HG03342 (cell line): ENCODE measurements around the gene ACSS1.

ENCODE experiments used
- ATAC-seq: cut with Tn5 transposase; IDR thresholded peaks from one replicate; pipeline ENCODE4 v1.9.1; 2021; ENCODE audit warnings: mild to moderate bottlenecking, moderate library complexity; ENCODE audit not compliant: unreplicated experiment

The ACSS1 gene

GRCh38 chr20:25061103-25061799, 3.3 kb upstream of the ACSS1 start:
- no peak for ATAC-seq

- ATAC-seq = no peak
Observed at GRCh38 chr20:25059866-25060465, 2.0 kb upstream of the ACSS1 start.

- no peak for ATAC-seq
Observed at GRCh38 chr20:25058847-25059810, 1.2 kb upstream of the ACSS1 start.

- peak; percentile 31 for ATAC-seq
Observed at GRCh38 chr20:25057234-25058050, 497 bp downstream of the ACSS1 start.

GRCh38 chr20:25056690-25057233, 1.2 kb downstream of the ACSS1 start:
- ATAC-seq = no peak

- ATAC-seq = no peak
Observed at GRCh38 chr20:25055711-25056495, 2.0 kb downstream of the ACSS1 start.

GRCh38 chr20:25054995-25055629, 2.8 kb downstream of the ACSS1 start:
- no peak for ATAC-seq

- no peak for ATAC-seq
Observed at GRCh38 chr20:25054096-25054820, 3.7 kb downstream of the ACSS1 start.

- ATAC-seq = no peak
Observed at GRCh38 chr20:25053255-25054031, 4.5 kb downstream of the ACSS1 start.

GRCh38 chr20:25052255-25053194, 5.4 kb downstream of the ACSS1 start:
- no peak for ATAC-seq

- ATAC-seq = no peak
Observed at GRCh38 chr20:25051386-25052155, 6.4 kb downstream of the ACSS1 start.

- ATAC-seq = no peak
Observed at GRCh38 chr20:25050501-25051350, 7.2 kb downstream of the ACSS1 start.

- ATAC-seq = no peak
Observed at GRCh38 chr20:25050082-25050481, 7.9 kb downstream of the ACSS1 start.

GRCh38 chr20:25049261-25050060, 8.5 kb downstream of the ACSS1 start:
- ATAC-seq = no peak
